ENCODE results near the gene ATP10B. TPM values are rescaled to one million over a fixed set of nuclear protein-coding genes. Genes with fewer than 3 reads are reported as not detected.

ATP10B gene
- total and polyA plus RNA-seq, 2 of the 13 experiments (the other 11 are each of a cell fraction or from before 2014, with no cell fraction given) = not detected

- no peak for ATAC-seq
- no peaks in the 10 kb centered on the region for H3K4me1 ChIP-seq (ENCODE audit: insufficient read depth, low read length)
- FAIRE-seq = no peak
- peaks cover 0 to 3% of the 10 kb centered on the region in 2 experiments; a peak in 1 of 5 replicates for H3K27me3 ChIP-seq (ENCODE audit: control insufficient read depth in 1 of 2, insufficient read depth in 2 of 2, low read length in 2 of 2)
- no peaks in the 10 kb centered on the region for H3K79me2 ChIP-seq (ENCODE audit: insufficient read depth, low read length)
- H3K4me3 ChIP-seq (replicated peaks in 1 of 3; ENCODE audit: insufficient read depth in 1 of 3, low read depth in 2 of 3, low read length in 3 of 3) = no peak overlapping the region
- H2AFZ ChIP-seq (ENCODE audit: low read length) = no peak overlapping the region
- CTCF ChIA-PET (ENCODE audit: low intra/inter-chr PET ratio, low total read pairs) = no interaction called here
- BruUV-seq (replicated peaks) = no TSS peak
- POLR2A ChIA-PET = no interaction called here
- DNase-seq (ENCODE audit: low spot score) = no peak
- intact Hi-C loops (cut with micrococcal nuclease; ENCODE audit: unreplicated experiment) (no loop called here), in situ Hi-C loops (cut with HindIII; ENCODE audit: extremely low pct_ligation_motif_present, low pct_unique_long_range_greater_than_20kb) (no loop called here)
- 19% methylated on average over 3 of the region's 3 CpGs for WGBS (ENCODE audit: low lambda C conversion rate)
- H3K9me3 ChIP-seq (ENCODE audit: low read length) = no peaks in the 10 kb centered on the region
- TF ChIP-seq IKZF5 (CRISPR knock-in tag; IDR thresholded peaks at IDR 0.05) (no peak), RXRB (CRISPR knock-in tag; IDR thresholded peaks at IDR 0.05; ENCODE audit: borderline replicate concordance) (no peak)
- H4K20me1 ChIP-seq (ENCODE audit: insufficient read depth, low read length) = no peaks in the 10 kb centered on the region
- H3K27ac ChIP-seq (ENCODE audit: extremely low read length, insufficient read depth, low read length) = no peak overlapping the region
- no peaks in the 10 kb centered on the region for H3K36me3 ChIP-seq (replicated peaks in 1 of 2; ENCODE audit: control insufficient read depth in 1 of 2, insufficient read depth in 2 of 2, low read length in 2 of 2)
- H3K9ac ChIP-seq (ENCODE audit: insufficient read depth, low read depth, low read length) = no peak overlapping the region
- H3K4me2 ChIP-seq (ENCODE audit: low read depth, low read length) = no peak overlapping the region
Observed at GRCh38 chr5:160614136-160614535, 237.9 kb downstream of the ATP10B start.

GRCh38 chr5:160605266-160605665, 246.7 kb downstream of the ATP10B start:
- no peak for DNase-seq (ENCODE audit: low spot score)
- CTCF ChIA-PET (ENCODE audit: low intra/inter-chr PET ratio, low total read pairs) = no interaction called here
- intact Hi-C loops (cut with micrococcal nuclease; ENCODE audit: unreplicated experiment) = no loop called here

More at GRCh38 chr5:160605266-160605665, 246.7 kb downstream of the ATP10B start:
- Histone ChIP-seq H3K4me2 (ENCODE audit: low read depth, low read length) (no peak overlapping the region), H3K9me3 (ENCODE audit: low read length) (no peaks in the 10 kb centered on the region), H2AFZ (ENCODE audit: low read length) (no peak overlapping the region), H3K4me3 (replicated peaks in 1 of 3; ENCODE audit: insufficient read depth in 1 of 3, low read depth in 2 of 3, low read length in 3 of 3) (no peak overlapping the region), H3K79me2 (ENCODE audit: insufficient read depth, low read length) (no peaks in the 10 kb centered on the region), H3K27me3 (ENCODE audit: control insufficient read depth in 1 of 2, insufficient read depth in 2 of 2, low read length in 2 of 2) (no peaks in the 10 kb centered on the region), H4K20me1 (ENCODE audit: insufficient read depth, low read length) (no peaks in the 10 kb centered on the region), H3K9ac (ENCODE audit: insufficient read depth, low read depth, low read length) (no peak overlapping the region), H3K27ac (ENCODE audit: extremely low read length, insufficient read depth, low read length) (no peak overlapping the region), H3K4me1 (ENCODE audit: insufficient read depth, low read length) (no peaks in the 10 kb centered on the region), H3K36me3 (replicated peaks in 1 of 2; ENCODE audit: control insufficient read depth in 1 of 2, insufficient read depth in 2 of 2, low read length in 2 of 2) (no peaks in the 10 kb centered on the region)
- FAIRE-seq (no peak), ATAC-seq (no peak)
- BruUV-seq (replicated peaks) = no TSS peak
- POLR2A ChIA-PET = no interaction called here
- TF ChIP-seq ZMAT5 (CRISPR knock-in tag; IDR thresholded peaks at IDR 0.05; ENCODE audit: borderline replicate concordance, low read depth) (no peak), ZNF343 (CRISPR knock-in tag; IDR thresholded peaks at IDR 0.05) (no peak), ELF3 (CRISPR knock-in tag; IDR thresholded peaks at IDR 0.05) (no peak), ZNF782 (CRISPR knock-in tag; IDR thresholded peaks at IDR 0.05; ENCODE audit: borderline replicate concordance) (no peak), ZNF136 (CRISPR knock-in tag; IDR thresholded peaks at IDR 0.05; ENCODE audit: low read depth) (no peak)
- 0% methylated on average over 2 of the region's 2 CpGs for WGBS (ENCODE audit: low lambda C conversion rate)
- in situ Hi-C loops (cut with HindIII; ENCODE audit: extremely low pct_ligation_motif_present, low pct_unique_long_range_greater_than_20kb) = no loop called here
